ENCODE results near the gene BMAL1. TPM values are rescaled to one million over a fixed set of nuclear protein-coding genes. Genes with fewer than 3 reads are reported as not detected.

BMAL1 gene
- total RNA-seq, 1 experiment from 2014 or later: 3.3 TPM

- Histone ChIP-seq H3K9me3 (ENCODE audit: control insufficient read depth, low read depth, low read length) (no peaks in the 10 kb centered on the region), H2BK15ac (ENCODE audit: low read depth, low read length) (no peak overlapping the region), H2BK5ac (ENCODE audit: insufficient read length, low read length) (no peak overlapping the region), H3K18ac (ENCODE audit: insufficient read length, low read depth, low read length) (no peak overlapping the region), H3K27me3 (ENCODE audit: insufficient read depth, low read length) (no peaks in the 10 kb centered on the region), H3K79me2 (ENCODE audit: insufficient read depth, low read length) (no peaks in the 10 kb centered on the region), H3K4me2 (ENCODE audit: insufficient read depth, insufficient read length, low read length) (no peak overlapping the region), H2BK20ac (ENCODE audit: low read depth, low read length, poor library complexity, severe bottlenecking) (no peak overlapping the region), H3T11ph (ENCODE audit: low read length) (no peak overlapping the region), H2AFZ (ENCODE audit: low read length) (no peak overlapping the region), H3K9ac (ENCODE audit: extremely low read depth, insufficient read length, low read length) (no peak overlapping the region), H3K4ac (ENCODE audit: low read depth, low read length) (no peak overlapping the region), H2BK120ac (ENCODE audit: low read depth, low read length, poor library complexity, severe bottlenecking) (no peak overlapping the region), H4K20me1 (ENCODE audit: control insufficient read depth, insufficient read depth, insufficient read length) (no peaks in the 10 kb centered on the region), H3K23me2 (ENCODE audit: insufficient read length, low read depth, low read length, poor library complexity, severe bottlenecking) (no peaks in the 10 kb centered on the region), H3K4me1 (ENCODE audit: insufficient read depth, low read length) (no peaks in the 10 kb centered on the region), H4K91ac (ENCODE audit: insufficient read length, low read depth, low read length) (no peak overlapping the region), H2BK12ac (ENCODE audit: insufficient read length, low read depth, low read length) (no peak overlapping the region), H2AK5ac (ENCODE audit: insufficient read length, low read length) (no peak overlapping the region), H4K5ac (ENCODE audit: insufficient read length, low read depth, low read length) (no peak overlapping the region), H3K56ac (ENCODE audit: insufficient read length, low read depth, low read length) (no peak overlapping the region), H3K14ac (ENCODE audit: insufficient read depth, low read length) (no peak overlapping the region), H3K23ac (ENCODE audit: insufficient read length, low read depth, low read length) (no peak overlapping the region), H3K27ac (ENCODE audit: insufficient read length, low read depth, low read length) (no peak overlapping the region), H3K79me1 (ENCODE audit: insufficient read depth, low read depth, low read length, poor library complexity, severe bottlenecking) (no peaks in the 10 kb centered on the region), H4K8ac (replicated peaks; ENCODE audit: insufficient read length, low read depth, low read length) (no peak overlapping the region)
- no peak for TF ChIP-seq CTCF (conservative IDR thresholded peaks at IDR 0.05)
- Mint-ChIP-seq H3K27ac (no peak overlapping the region; a peak in 1 of 7 replicates), H3K4me3 (no peak overlapping the region), H3K36me3 (ENCODE audit: insufficient read depth in 1 of 3, low read depth in 3 of 3) (no peaks in the 10 kb centered on the region), H3K27me3 (ENCODE audit: low read depth) (no peaks in the 10 kb centered on the region), H3K4me1 (peaks cover 2 to 11% of the 10 kb centered on the region in 2 experiments; a peak in 3 of 4 replicates), H3K9me3 (no peaks in the 10 kb centered on the region)
- no CpG with 5 or more reads among the region's 10 CpGs for WGBS (ENCODE audit: extremely low coverage, insufficient read length, low lambda C conversion rate)
- DNase-seq: no peak
Measured at GRCh38 chr11:13303668-13304649, 26.4 kb downstream of the BMAL1 start.
